ENCODE data around the gene SHTN1.

- TF ChIP-seq POLR2A (IDR thresholded peaks at IDR 0.05), result no peak
- no peak for TF ChIP-seq CTCF (IDR thresholded peaks at IDR 0.05)
These were observed 94.1 kb downstream of the SHTN1 start for GRCh38 chr10:116910910-116911309.
